AG04450 (cell line): Measurements from ENCODE around the gene MYO1D. TPM values are rescaled to one million over a fixed set of nuclear protein-coding genes. Genes with fewer than 3 reads are reported as not detected.

Experiments used
- CTCF ChIA-PET: fragments of 300-600, 350-600 bp; formaldehyde crosslinking; extraction: SDS; loops from one replicate; lab custom pipeline; 2022; ENCODE audit warnings: antibody characterized with exemption, inconsistent platforms; lab: Charles Lee
- POLR2A ChIA-PET: fragments of 350-600 bp; formaldehyde crosslinking; extraction: SDS; loops from one replicate; lab custom pipeline; 2021; ENCODE audit warnings: antibody characterized with exemption, inconsistent platforms; lab: Yijun Ruan, JAX
- DNase-seq: peaks from one replicate; pipeline ENCODE4 v3.0.0-alpha.2; 2011; ENCODE audit warnings: low read depth, low spot score
- H3K27ac ChIP-seq: one replicate; pipeline ENCODE4 v1.5.1; 2012; ENCODE audit warnings: low read depth, low read length, control low read depth
- H3K27me3 ChIP-seq: one replicate; pipeline ENCODE4 v1.6.0; 2012; ENCODE audit warnings: low read length; ENCODE audit not compliant: control insufficient read depth, insufficient read depth
- H3K4me3 ChIP-seq: 2 replicates; pipeline ENCODE4 v1.5.1; 2011; ENCODE audit warnings: mild to moderate bottlenecking, low read depth, low read length, control low read depth
- H3K9me3 ChIP-seq: 2 replicates; pipeline ENCODE4 v1.5.1; 2012; ENCODE audit warnings: low read length; ENCODE audit not compliant: control insufficient read depth, insufficient read depth
- CTCF ChIP-seq: IDR thresholded peaks from 2 replicates; pipeline ENCODE4 v1.5.1; 2011; ENCODE audit warnings: low read depth, low read length, control low read depth, inconsistent platforms
- polyA plus RNA-seq: library from polyadenylated mRNA; depleted of rRNA; stranded (reverse); fragments of >200 nt; gene quantifications from 2 replicates; pipeline ENCODE4 v1.2.3, GENCODE V29; 2011

MYO1D gene
- polyA plus RNA-seq, 1 experiment = 1.1 TPM

GRCh38 chr17:32482568-32483320, 394.2 kb downstream of the MYO1D start:
- no peaks in the 10 kb centered on the region; the same call in 1 of the 2 replicates for H3K9me3 ChIP-seq
- TF ChIP-seq CTCF = no peak
- CTCF ChIA-PET = interaction anchor here (0.9 to 8.0 kb wide), 5 partner anchors 18 to 274 kb away, joined by 3 to 74 read pairs (median 4); partner anchors contain the start of gene PSMD11
- POLR2A ChIA-PET = no interaction called here
- H3K27me3 ChIP-seq = no peaks in the 10 kb centered on the region
- no peak for DNase-seq
- H3K4me3 ChIP-seq = no peak overlapping the region
- no peak overlapping the region for H3K27ac ChIP-seq

DNA sequence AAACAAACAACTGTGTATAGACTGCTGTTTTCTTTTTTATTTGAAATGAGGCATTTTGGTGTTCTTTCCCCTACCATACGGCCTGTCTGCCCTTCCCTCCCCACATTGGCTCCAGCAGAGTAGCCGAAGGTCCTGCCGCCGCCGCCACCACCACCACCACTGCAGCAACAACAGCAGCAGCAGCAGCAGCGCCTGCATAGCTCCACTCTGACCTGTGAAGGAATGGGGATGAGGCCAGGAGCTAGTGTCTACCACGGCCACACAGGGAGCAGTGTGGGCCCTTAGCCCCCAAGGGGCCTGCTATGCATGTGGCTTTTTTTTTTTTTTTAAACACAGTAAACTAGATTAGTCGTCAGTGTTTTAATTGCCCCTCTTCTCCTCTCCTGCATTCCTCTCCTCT, 395.7 kb downstream of the MYO1D start:
- TF ChIP-seq CTCF = no peak
- DNase-seq = no peak
- ChIA-PET POLR2A (no interaction called here), CTCF (interaction anchor here (8.0 kb wide), 1 partner anchor 19 kb away, joined by 74 read pairs; no protein-coding TSS in a partner anchor)
- Histone ChIP-seq H3K4me3 (no peak overlapping the region), H3K9me3 (no peaks in the 10 kb centered on the region), H3K27me3 (no peaks in the 10 kb centered on the region), H3K27ac (no peak overlapping the region)

DNA sequence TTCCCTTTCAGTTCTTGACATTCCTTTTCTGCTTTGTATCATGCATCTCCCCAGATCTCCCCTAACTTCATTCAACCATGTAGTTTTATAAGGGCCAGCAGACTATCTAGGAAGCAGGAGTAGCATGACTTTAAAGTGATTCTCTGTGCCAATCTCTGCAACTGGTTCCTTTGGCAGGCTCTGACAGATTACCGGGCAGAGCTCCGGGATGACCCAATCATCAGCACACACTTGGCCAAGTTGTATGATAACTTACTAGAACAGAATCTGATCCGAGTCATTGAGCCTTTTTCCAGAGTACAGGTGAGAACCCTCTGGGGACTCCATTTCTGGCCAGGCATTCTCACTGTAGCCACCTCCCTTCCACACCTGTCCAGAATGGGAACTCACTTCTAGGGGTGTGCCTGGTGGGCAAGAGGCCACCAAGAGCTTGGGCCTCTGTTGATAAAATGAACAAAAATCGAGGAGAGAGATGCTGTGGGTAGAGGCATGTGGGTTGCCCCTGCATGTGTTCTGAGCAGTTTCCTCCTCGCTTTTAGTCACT, 397.8 kb downstream of the MYO1D start:
- H3K4me3 ChIP-seq = no peak overlapping the region
- no peak for DNase-seq
- POLR2A ChIA-PET = interaction anchor here (1.2 kb wide), 1 partner anchor 35 kb away, joined by 3 read pairs; the partner anchor contains the start of gene PSMD11
- H3K27ac ChIP-seq = no peak overlapping the region
- H3K27me3 ChIP-seq = no peaks in the 10 kb centered on the region
- H3K9me3 ChIP-seq = no peaks in the 10 kb centered on the region
- no peak for TF ChIP-seq CTCF
- CTCF ChIA-PET = interaction anchor here (8.0 kb wide), 1 partner anchor 17 kb away, joined by 74 read pairs; no protein-coding TSS in a partner anchor

- TF ChIP-seq CTCF = no peak
- Histone ChIP-seq H3K27ac (no peak overlapping the region), H3K4me3 (no peak overlapping the region), H3K27me3 (no peaks in the 10 kb centered on the region), H3K9me3 (no peaks in the 10 kb centered on the region)
- ChIA-PET POLR2A (interaction anchor here (0.5 kb wide), 1 partner anchor 89 kb away, joined by 3 read pairs; no protein-coding TSS in a partner anchor), CTCF (interaction anchor here (1.9 to 8.0 kb wide), 2 partner anchors 15 kb away, joined by 21 to 74 read pairs; no protein-coding TSS in a partner anchor)
- no peak for DNase-seq
Observed at GRCh38 chr17:32477220-32477619, 399.7 kb downstream of the MYO1D start.

GRCh38 chr17:32475258-32475657, 401.7 kb downstream of the MYO1D start:
- no peak for DNase-seq
- Histone ChIP-seq H3K27ac (no peak overlapping the region), H3K9me3 (no peaks in the 10 kb centered on the region), H3K27me3 (no peaks in the 10 kb centered on the region), H3K4me3 (no peak overlapping the region)
- ChIA-PET POLR2A (no interaction called here), CTCF (interaction anchor here (1.9 kb wide), 1 partner anchor 13 kb away, joined by 21 read pairs; no protein-coding TSS in a partner anchor)
- TF ChIP-seq CTCF = no peak
